Measurements from ENCODE around the gene RGS13. TPM values are rescaled to one million over a fixed set of nuclear protein-coding genes. Genes with fewer than 3 reads are reported as not detected.

Gene RGS13
- total RNA-seq, 2 donors from 2014 or later: 0.64 to 1.1 TPM

- Mint-ChIP-seq H3K27ac (peak overlapping the region; percentile 55 to 90), H3K4me1 (ENCODE audit: low read depth in 2 of 2) (peaks cover 64 to 74% of the 10 kb centered on the region in 2 donors), H3K9me3 (no peaks in the 10 kb centered on the region), H3K36me3 (no peaks in the 10 kb centered on the region), H3K27me3 (no peaks in the 10 kb centered on the region), H3K4me3 (peak overlapping the region; percentile 61)
- DNase-seq (ENCODE audit: low spot score) (no peak), ATAC-seq (peak in 1 of 2 donors; percentile 59)
Measured at GRCh38 chr1:192604979-192605620, 30.8 kb upstream of the RGS13 start.

- Mint-ChIP-seq H3K27ac (peak overlapping the region; percentile 73 to 89), H3K4me3 (peak overlapping the region; percentile 64), H3K27me3 (no peaks in the 10 kb centered on the region), H3K4me1 (ENCODE audit: low read depth in 2 of 2) (peaks cover 40 to 44% of the 10 kb centered on the region in 2 donors), H3K9me3 (no peaks in the 10 kb centered on the region), H3K36me3 (no peaks in the 10 kb centered on the region)
- ATAC-seq (no peak), DNase-seq (ENCODE audit: low spot score) (no peak)
Measured at GRCh38 chr1:192608671-192609070, 27.3 kb upstream of the RGS13 start.

- DNase-seq (ENCODE audit: low spot score): peak; percentile 84
- Mint-ChIP-seq H3K36me3 (no peaks in the 10 kb centered on the region), H3K9me3 (no peaks in the 10 kb centered on the region), H3K27ac (peak overlapping the region; percentile 73 to 89), H3K4me3 (peak overlapping the region; percentile 64), H3K4me1 (ENCODE audit: low read depth in 2 of 2) (peaks cover 39 to 42% of the 10 kb centered on the region in 2 donors), H3K27me3 (no peaks in the 10 kb centered on the region)
- ATAC-seq: peak; percentile 95 to 99
Measured at GRCh38 chr1:192609110-192610079, 26.6 kb upstream of the RGS13 start.

GRCh38 chr1:192610112-192610889 lies 25.6 kb upstream of the RGS13 start:
- Mint-ChIP-seq H3K4me3 (no peak overlapping the region), H3K27me3 (no peaks in the 10 kb centered on the region), H3K27ac (no peak overlapping the region), H3K9me3 (no peaks in the 10 kb centered on the region), H3K36me3 (no peaks in the 10 kb centered on the region), H3K4me1 (ENCODE audit: low read depth in 2 of 2) (peaks cover 36% of the 10 kb centered on the region in 2 donors)
- DNase-seq (ENCODE audit: low spot score) (no peak), ATAC-seq (no peak)

- H3K9me3 Mint-ChIP-seq: no peaks in the 10 kb centered on the region
- H3K27me3 Mint-ChIP-seq: peaks cover 0 to 4% of the 10 kb centered on the region in 2 donors
- H3K27ac Mint-ChIP-seq: no peak overlapping the region
- H3K4me1 Mint-ChIP-seq (ENCODE audit: low read depth in 2 of 2): peaks cover 0 to 3% of the 10 kb centered on the region in 2 donors
- ATAC-seq (no peak), DNase-seq (ENCODE audit: low spot score) (no peak)
- H3K36me3 Mint-ChIP-seq: no peaks in the 10 kb centered on the region
- no peak overlapping the region for H3K4me3 Mint-ChIP-seq
Measured at GRCh38 chr1:192615055-192615454, 20.9 kb upstream of the RGS13 start.

GRCh38 chr1:192620071-192620635 lies 15.8 kb upstream of the RGS13 start:
- peaks cover 4 to 8% of the 10 kb centered on the region in 2 donors for H3K27me3 Mint-ChIP-seq

GRCh38 chr1:192626366-192627179 lies 9.4 kb upstream of the RGS13 start:
- DNase-seq (ENCODE audit: low spot score): no peak
- no peaks in the 10 kb centered on the region for H3K36me3 Mint-ChIP-seq
- H3K27me3 Mint-ChIP-seq: peaks cover 8 to 12% of the 10 kb centered on the region in 2 donors
- H3K4me3 Mint-ChIP-seq: no peak overlapping the region
- ATAC-seq: no peak
- H3K27ac Mint-ChIP-seq: no peak overlapping the region
- no peaks in the 10 kb centered on the region for H3K4me1 Mint-ChIP-seq (ENCODE audit: low read depth in 2 of 2)
- no peaks in the 10 kb centered on the region for H3K9me3 Mint-ChIP-seq

More at GRCh38 chr1:192620071-192620635, 15.8 kb upstream of the RGS13 start:
- ATAC-seq (no peak), DNase-seq (ENCODE audit: low spot score) (no peak)
- Mint-ChIP-seq H3K4me3 (no peak overlapping the region), H3K27ac (no peak overlapping the region), H3K4me1 (ENCODE audit: low read depth in 2 of 2) (no peaks in the 10 kb centered on the region), H3K9me3 (no peaks in the 10 kb centered on the region), H3K36me3 (no peaks in the 10 kb centered on the region)

GRCh38 chr1:192627901-192628300 lies 8.0 kb upstream of the RGS13 start:
- H3K4me1 Mint-ChIP-seq (ENCODE audit: low read depth in 2 of 2): no peaks in the 10 kb centered on the region

GRCh38 chr1:192628396-192629057 lies 7.4 kb upstream of the RGS13 start:
- DNase-seq (ENCODE audit: low spot score): no peak
- no peaks in the 10 kb centered on the region for H3K4me1 Mint-ChIP-seq (ENCODE audit: low read depth in 2 of 2)
- H3K36me3 Mint-ChIP-seq: no peaks in the 10 kb centered on the region
- no peak overlapping the region for H3K27ac Mint-ChIP-seq
- no peak overlapping the region for H3K4me3 Mint-ChIP-seq
- ATAC-seq: no peak
- peaks cover 7 to 13% of the 10 kb centered on the region in 2 donors for H3K27me3 Mint-ChIP-seq
- no peaks in the 10 kb centered on the region for H3K9me3 Mint-ChIP-seq

More at GRCh38 chr1:192627901-192628300, 8.0 kb upstream of the RGS13 start:
- Mint-ChIP-seq H3K27me3 (peaks cover 6 to 13% of the 10 kb centered on the region in 2 donors), H3K36me3 (no peaks in the 10 kb centered on the region), H3K27ac (no peak overlapping the region), H3K4me3 (no peak overlapping the region), H3K9me3 (no peaks in the 10 kb centered on the region)
- DNase-seq (ENCODE audit: low spot score): no peak
- ATAC-seq: no peak

- no peak overlapping the region for H3K4me3 Mint-ChIP-seq
- H3K27me3 Mint-ChIP-seq: peaks cover 5 to 13% of the 10 kb centered on the region in 2 donors
- H3K9me3 Mint-ChIP-seq: no peaks in the 10 kb centered on the region
- ATAC-seq: no peak
- no peak overlapping the region for H3K27ac Mint-ChIP-seq
- H3K36me3 Mint-ChIP-seq: no peaks in the 10 kb centered on the region
- no peaks in the 10 kb centered on the region for H3K4me1 Mint-ChIP-seq (ENCODE audit: low read depth in 2 of 2)
- DNase-seq (ENCODE audit: low spot score): no peak
Measured at GRCh38 chr1:192629612-192630011, 6.3 kb upstream of the RGS13 start.

GRCh38 chr1:192630521-192631287 lies 5.2 kb upstream of the RGS13 start:
- no peak overlapping the region for H3K27ac Mint-ChIP-seq
- H3K27me3 Mint-ChIP-seq: peaks cover 8 to 9% of the 10 kb centered on the region in 2 donors
- H3K9me3 Mint-ChIP-seq: no peaks in the 10 kb centered on the region
- H3K36me3 Mint-ChIP-seq: no peaks in the 10 kb centered on the region
- no peaks in the 10 kb centered on the region for H3K4me1 Mint-ChIP-seq (ENCODE audit: low read depth in 2 of 2)
- ATAC-seq (no peak), DNase-seq (ENCODE audit: low spot score) (no peak)
- no peak overlapping the region for H3K4me3 Mint-ChIP-seq

- DNase-seq (ENCODE audit: low spot score) (no peak), ATAC-seq (no peak)
- Mint-ChIP-seq H3K9me3 (no peaks in the 10 kb centered on the region), H3K4me1 (ENCODE audit: low read depth in 2 of 2) (no peaks in the 10 kb centered on the region), H3K27me3 (peaks cover 7 to 9% of the 10 kb centered on the region in 2 donors), H3K36me3 (no peaks in the 10 kb centered on the region), H3K4me3 (no peak overlapping the region), H3K27ac (no peak overlapping the region)
Measured at GRCh38 chr1:192631749-192632148, 4.2 kb upstream of the RGS13 start.
